IPS DF 6.9 (cell line): ENCODE results near the gene PDZD2.

ENCODE experiments used
- DNase-seq: peaks from one replicate; pipeline ENCODE4 v3.0.0-alpha.2; 2013; ENCODE audit warnings: low read depth, low spot score
- H3K27ac ChIP-seq: one replicate; pipeline ENCODE4 v1.5.1; 2013; ENCODE audit warnings: low read length, control low read depth
- H3K27me3 ChIP-seq: 2 replicates; pipeline ENCODE4 v1.6.1; 2013; ENCODE audit warnings: mild to moderate bottlenecking, low read length; ENCODE audit not compliant: control insufficient read depth, insufficient read depth
- H3K36me3 ChIP-seq: 2 replicates; pipeline ENCODE4 v1.6.1; 2013; ENCODE audit warnings: low read length; ENCODE audit not compliant: control insufficient read depth, insufficient read depth
- H3K4me1 ChIP-seq: 2 replicates; pipeline ENCODE4 v1.6.1; 2013; ENCODE audit warnings: low read length; ENCODE audit not compliant: control insufficient read depth, insufficient read depth
- H3K4me3 ChIP-seq: 2 replicates; pipeline ENCODE4 v1.5.1; 2013; ENCODE audit warnings: mild to moderate bottlenecking, low read length
- H3K9me3 ChIP-seq: 2 replicates; pipeline ENCODE4 v1.6.1; 2013; ENCODE audit warnings: low read length, inconsistent platforms; ENCODE audit not compliant: control insufficient read depth, insufficient read depth
- WGBS: extraction: QIAGEN DNeasy Blood & Tissue Kit; methylation state at CpG from one replicate; pipeline ENCODE4 v1.1.7; 2013; ENCODE audit warnings: mixed read lengths, missing lambda C conversion rate; ENCODE audit not compliant: insufficient read length, insufficient coverage; 5-methylcytosine and 5-hydroxymethylcytosine counted together

The PDZD2 gene

GRCh38 chr5:31833710-31834109, 194.8 kb downstream of the PDZD2 start:
- no CpG with 5 or more reads among the region's 2 CpGs for whole genome bisulfite sequencing
- Histone ChIP-seq H3K27me3 (no peaks in the 10 kb centered on the region), H3K36me3 (no peaks in the 10 kb centered on the region), H3K27ac (no peak overlapping the region), H3K9me3 (no peaks in the 10 kb centered on the region), H3K4me1 (no peaks in the 10 kb centered on the region), H3K4me3 (no peak overlapping the region)
- DNase-seq, result no peak

GRCh38 chr5:31844622-31845345, 205.9 kb downstream of the PDZD2 start:
- H3K36me3 ChIP-seq, result no peaks in the 10 kb centered on the region
- H3K27ac ChIP-seq, result no peak overlapping the region
- no peaks in the 10 kb centered on the region for H3K27me3 ChIP-seq
- H3K9me3 ChIP-seq, result no peaks in the 10 kb centered on the region
- no peak for DNase-seq
- no CpG with 5 or more reads among the region's 10 CpGs for WGBS
- no peaks in the 10 kb centered on the region for H3K4me1 ChIP-seq
- no peak overlapping the region for H3K4me3 ChIP-seq

GRCh38 chr5:31845361-31845760, 206.4 kb downstream of the PDZD2 start:
- Histone ChIP-seq H3K9me3 (no peaks in the 10 kb centered on the region), H3K4me3 (no peak overlapping the region), H3K27me3 (no peaks in the 10 kb centered on the region), H3K4me1 (no peaks in the 10 kb centered on the region), H3K27ac (no peak overlapping the region), H3K36me3 (no peaks in the 10 kb centered on the region)
- no CpG with 5 or more reads among the region's 3 CpGs for WGBS
- DNase-seq, result no peak

GRCh38 chr5:31846934-31847333, 208.0 kb downstream of the PDZD2 start:
- no CpG with 5 or more reads among the region's 1 CpG for WGBS
- no peak overlapping the region for H3K4me3 ChIP-seq
- no peak for DNase-seq
- no peaks in the 10 kb centered on the region for H3K4me1 ChIP-seq
- no peaks in the 10 kb centered on the region for H3K36me3 ChIP-seq
- H3K27me3 ChIP-seq, result no peaks in the 10 kb centered on the region
- H3K9me3 ChIP-seq, result no peaks in the 10 kb centered on the region
- H3K27ac ChIP-seq, result no peak overlapping the region

GRCh38 chr5:31847354-31847753, 208.4 kb downstream of the PDZD2 start:
- no peaks in the 10 kb centered on the region for H3K4me1 ChIP-seq
- H3K4me3 ChIP-seq, result no peak overlapping the region
- H3K27ac ChIP-seq, result no peak overlapping the region
- DNase-seq, result no peak
- no peaks in the 10 kb centered on the region for H3K36me3 ChIP-seq
- no peaks in the 10 kb centered on the region for H3K9me3 ChIP-seq
- no peaks in the 10 kb centered on the region for H3K27me3 ChIP-seq
- WGBS, result no CpG with 5 or more reads among the region's 7 CpGs

- no peak for DNase-seq
- no peak overlapping the region for H3K4me3 ChIP-seq
- no peaks in the 10 kb centered on the region for H3K36me3 ChIP-seq
- H3K27ac ChIP-seq, result no peak overlapping the region
- H3K27me3 ChIP-seq, result no peaks in the 10 kb centered on the region
- no peaks in the 10 kb centered on the region for H3K4me1 ChIP-seq
- no CpG with 5 or more reads among the region's 4 CpGs for WGBS
- H3K9me3 ChIP-seq, result no peaks in the 10 kb centered on the region
Observed at GRCh38 chr5:31850981-31851689, 212.2 kb downstream of the PDZD2 start.

GRCh38 chr5:31853398-31854135, 214.6 kb downstream of the PDZD2 start:
- Histone ChIP-seq H3K36me3 (no peaks in the 10 kb centered on the region), H3K9me3 (no peaks in the 10 kb centered on the region), H3K4me1 (peaks cover 3% of the 10 kb centered on the region; the same call in 1 of the 2 replicates), H3K4me3 (no peak overlapping the region), H3K27me3 (no peaks in the 10 kb centered on the region), H3K27ac (no peak overlapping the region)
- WGBS, result no CpG with 5 or more reads among the region's 8 CpGs
- DNase-seq, result no peak

- H3K27ac ChIP-seq, result no peak overlapping the region
- H3K9me3 ChIP-seq, result no peaks in the 10 kb centered on the region
- H3K36me3 ChIP-seq, result no peaks in the 10 kb centered on the region
- peaks cover 3% of the 10 kb centered on the region; the same call in 1 of the 2 replicates for H3K4me1 ChIP-seq
- no peaks in the 10 kb centered on the region for H3K27me3 ChIP-seq
- DNase-seq, result peak; percentile 45
- H3K4me3 ChIP-seq, result peak overlapping the region; percentile 50; the same call in 1 of the 2 replicates
- WGBS, result no CpG with 5 or more reads among the region's 49 CpGs
Observed at GRCh38 chr5:31854181-31855133, 215.5 kb downstream of the PDZD2 start.

- WGBS, result no CpG with 5 or more reads among the region's 31 CpGs
- no peak for DNase-seq
- H3K9me3 ChIP-seq, result no peaks in the 10 kb centered on the region
- H3K27ac ChIP-seq, result no peak overlapping the region
- no peaks in the 10 kb centered on the region for H3K36me3 ChIP-seq
- peaks cover 3% of the 10 kb centered on the region; the same call in 1 of the 2 replicates for H3K4me1 ChIP-seq
- peak overlapping the region; percentile 50; the same call in 1 of the 2 replicates for H3K4me3 ChIP-seq
- H3K27me3 ChIP-seq, result no peaks in the 10 kb centered on the region
Observed at GRCh38 chr5:31855134-31856040, 216.5 kb downstream of the PDZD2 start.
